HS-27A (cell line): Measurements from ENCODE around the gene TXNL4A.
"Not testable (repeated sequence)": the region's sequence is repeated elsewhere in the genome, so short reads cannot be mapped to it uniquely, and the experiment has no call there.

Source experiments
- DNase-seq: peaks from one replicate; pipeline ENCODE4 v3.0.0-alpha.2; 2012; ENCODE audit warnings: low read depth, missing footprints

The TXNL4A gene, protein sequence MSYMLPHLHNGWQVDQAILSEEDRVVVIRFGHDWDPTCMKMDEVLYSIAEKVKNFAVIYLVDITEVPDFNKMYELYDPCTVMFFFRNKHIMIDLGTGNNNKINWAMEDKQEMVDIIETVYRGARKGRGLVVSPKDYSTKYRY

DNA sequence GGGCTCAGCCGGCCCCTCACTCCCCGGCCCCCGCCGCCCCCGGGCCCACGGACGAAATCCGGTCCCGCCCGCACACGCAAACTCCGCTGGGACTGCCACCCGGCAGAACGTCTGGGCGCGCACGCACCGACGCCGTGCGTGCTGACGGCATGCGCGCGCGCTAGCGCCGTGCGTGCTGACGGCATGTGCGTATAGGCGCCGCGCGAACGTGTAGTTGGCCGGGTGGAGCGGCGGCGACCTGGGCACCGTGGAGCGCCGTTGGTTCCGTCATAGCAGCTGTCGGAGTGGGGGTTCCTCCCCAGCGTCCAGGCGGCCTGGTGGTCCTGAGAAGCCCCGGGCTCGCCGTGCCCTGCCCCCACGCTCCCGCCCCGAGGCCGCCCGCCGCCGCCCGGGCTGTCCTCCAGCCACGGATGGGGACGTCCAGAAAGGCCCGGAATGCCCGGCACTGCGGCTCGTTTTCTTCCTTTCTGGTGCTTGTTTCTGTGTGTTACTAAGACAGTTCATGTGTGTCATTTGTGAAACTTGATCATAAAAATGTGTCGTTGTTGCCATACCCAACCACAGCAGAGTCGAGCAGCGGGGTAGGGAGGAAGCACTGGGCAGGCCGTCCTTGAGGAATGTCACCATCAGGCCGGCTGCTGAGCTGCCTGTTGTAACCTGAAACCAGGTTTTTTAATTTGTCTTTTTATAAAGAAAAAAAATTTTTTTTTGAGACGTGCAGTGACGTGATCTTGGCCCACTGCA is at the start of gene TXNL4A:
TSS of gene TXNL4A (minus strand) at position 113 of the 744 bp plus-strand sequence. CDS start 171 bp downstream, outside the sequence.
- no peak for DNase-seq

DNA sequence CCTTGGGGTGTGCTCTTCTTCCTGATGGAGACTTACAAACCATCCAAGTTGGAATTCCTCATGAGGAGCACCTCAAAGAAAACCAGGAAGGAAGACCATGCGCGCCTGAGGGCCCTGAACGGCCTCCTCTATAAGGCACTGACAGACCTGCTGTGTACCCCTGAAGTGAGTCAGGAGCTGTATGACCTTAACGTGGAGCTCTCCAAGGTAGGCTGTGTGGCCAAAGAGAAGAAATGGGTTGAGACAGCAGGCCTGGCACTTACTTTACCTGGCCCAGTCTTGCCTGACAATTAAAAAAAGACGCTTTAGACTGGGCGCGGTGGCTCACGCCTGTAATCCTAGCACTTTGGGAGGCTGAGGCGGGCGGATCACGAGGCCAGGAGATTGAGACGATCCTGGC is 48.9 kb upstream of the TXNL4A start:
- DNase-seq = no peak

DNA sequence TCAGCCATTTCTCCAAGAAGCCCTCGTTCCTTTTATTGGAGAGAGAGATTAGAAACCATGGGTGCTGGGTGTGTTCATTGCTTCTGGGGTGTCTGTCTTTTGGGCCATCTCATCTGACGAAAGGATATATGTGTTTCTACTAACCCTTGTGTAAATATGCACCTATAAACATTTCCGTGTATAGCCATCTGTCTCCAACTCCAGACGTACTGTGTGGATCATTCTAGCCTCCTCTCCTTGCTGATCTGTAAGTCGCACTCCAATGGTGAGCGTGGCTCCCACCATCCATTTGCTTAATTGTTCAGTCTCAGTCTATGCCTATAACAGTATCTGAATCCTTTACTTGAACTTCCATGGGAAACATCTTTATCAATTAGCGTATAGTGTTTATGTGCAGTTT is 47.6 kb upstream of the TXNL4A start:
- no peak for DNase-seq

DNA sequence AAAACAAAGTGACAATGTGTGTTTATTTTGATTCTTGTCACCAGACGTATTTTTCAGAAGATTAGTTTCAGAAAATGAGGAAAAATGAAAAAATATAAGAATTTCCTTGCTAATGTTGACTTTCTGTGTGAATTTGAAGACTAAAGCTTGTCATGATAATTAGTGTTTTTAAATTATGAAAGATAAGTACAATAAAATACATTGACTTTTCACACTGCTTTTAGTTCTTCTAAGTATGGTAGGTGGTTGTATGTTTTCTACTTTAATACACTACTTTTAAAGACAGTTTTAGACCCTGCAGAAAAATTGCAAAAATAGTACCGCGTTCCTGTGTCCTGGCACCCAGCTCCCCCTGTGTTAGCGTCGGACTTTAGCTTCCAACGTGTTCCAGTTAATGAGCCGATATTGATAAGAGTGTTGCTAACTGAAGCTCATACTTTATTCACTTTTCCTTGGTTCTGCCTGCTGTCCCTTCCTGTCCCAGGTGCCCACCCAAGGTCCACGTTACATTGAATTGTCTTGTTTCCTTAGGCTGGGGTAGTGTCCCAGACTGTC is 46.6 kb upstream of the TXNL4A start:
- DNase-seq = no peak

DNA sequence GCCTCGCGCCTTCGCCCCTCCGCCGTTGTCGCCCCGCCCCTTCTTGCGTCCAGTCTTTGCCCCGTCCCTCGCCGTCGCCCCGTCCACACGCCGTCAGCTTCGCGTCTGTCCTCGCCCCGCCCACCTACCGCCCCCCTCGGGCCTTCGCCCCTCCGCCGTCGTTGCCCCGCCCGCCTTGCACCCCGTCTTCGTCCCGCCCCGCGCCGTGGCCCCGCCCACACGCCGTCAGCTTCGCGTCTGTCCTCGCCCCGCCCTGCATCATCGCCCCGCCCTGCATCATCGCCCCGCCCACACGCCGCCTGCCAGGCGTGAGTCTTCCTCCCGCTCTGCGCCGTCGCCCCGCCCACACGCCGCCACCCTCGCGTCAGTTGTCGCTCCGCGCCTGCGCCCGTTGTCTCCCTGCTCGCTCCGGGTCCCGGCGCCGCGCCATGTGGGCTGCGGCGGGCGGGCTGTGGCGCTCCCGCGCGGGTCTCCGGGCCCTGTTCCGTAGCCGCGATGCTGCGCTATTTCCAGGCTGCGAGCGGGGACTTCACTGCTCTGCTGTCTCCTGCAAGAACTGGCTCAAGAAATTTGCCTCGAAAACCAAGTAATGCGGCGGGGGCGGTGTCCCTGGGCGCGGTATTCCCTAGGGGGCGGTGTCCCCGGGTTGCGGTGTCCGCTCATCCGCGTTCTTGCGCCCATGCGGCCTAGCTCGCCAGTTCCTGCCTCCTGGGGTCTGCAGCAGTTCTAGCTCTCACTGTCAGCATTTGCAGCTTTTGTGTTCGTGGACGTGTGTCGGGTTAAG is 45.9 kb upstream of the TXNL4A start, which contains the start of gene RBFA:
TSS of gene RBFA (plus strand) at position 367 of the 784 bp plus-strand sequence. CDS start at position 429, 62 bp downstream.
- DNase-seq = peak; percentile 40

DNA sequence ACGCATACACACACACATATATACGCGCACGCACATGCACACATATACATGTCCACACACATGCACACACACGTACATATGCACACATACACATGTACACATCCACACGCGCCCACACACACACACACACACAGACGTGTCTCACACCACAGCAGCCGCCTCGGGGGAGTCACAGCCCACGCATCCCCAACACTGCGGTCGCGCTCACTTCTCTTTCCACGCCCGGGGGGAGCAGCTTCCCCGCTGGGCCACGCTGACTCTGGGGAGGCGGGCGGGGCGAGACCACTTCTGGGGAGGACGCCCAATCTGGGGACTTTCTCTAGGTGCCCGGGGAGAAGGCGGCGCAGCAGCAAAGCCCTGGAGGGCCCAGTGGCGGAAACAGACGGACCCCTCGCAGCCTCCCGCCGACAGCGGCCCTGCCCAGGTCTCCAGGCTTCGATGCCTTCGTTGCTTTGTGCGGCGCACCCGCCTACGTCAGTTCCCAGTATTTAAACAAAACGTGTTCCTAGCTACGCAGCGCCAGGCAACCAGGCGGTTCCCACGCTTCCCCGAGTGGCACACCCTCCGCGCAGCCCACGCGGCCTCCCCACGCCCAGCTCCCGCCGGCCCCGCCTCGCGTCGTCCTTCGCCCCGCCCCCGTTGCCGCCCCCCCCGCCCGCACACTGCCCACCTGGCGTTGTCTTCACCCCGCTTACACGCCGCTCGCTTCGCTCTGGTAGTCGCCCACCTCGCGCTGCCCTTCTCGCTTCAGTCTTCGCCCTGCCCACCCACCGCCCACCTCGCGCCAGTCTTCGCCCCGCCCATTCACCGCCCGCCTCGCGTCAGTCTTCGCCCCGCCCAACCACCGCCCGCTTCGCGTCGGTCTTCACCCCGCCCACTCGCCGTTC is 45.1 kb upstream of the TXNL4A start:
- DNase-seq = peak; percentile 65

DNA sequence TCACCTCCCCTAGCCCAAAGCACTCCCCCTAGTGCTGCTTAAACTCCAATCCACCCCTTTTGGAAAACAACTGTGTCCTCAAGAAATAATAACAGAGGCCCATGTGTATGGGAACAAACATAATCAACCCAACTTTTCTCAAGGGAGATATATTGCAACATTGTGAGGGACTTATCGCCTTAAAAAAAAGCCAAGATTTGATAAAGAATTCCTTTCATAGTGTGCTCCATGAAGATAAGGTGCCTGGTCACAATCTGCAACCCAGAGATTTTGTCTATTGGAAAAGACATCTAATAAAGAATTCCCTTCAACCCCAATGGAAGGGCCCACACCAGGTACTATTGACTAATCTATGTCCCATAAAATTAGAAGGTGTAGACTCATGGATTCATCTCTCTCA is 41.3 kb upstream of the TXNL4A start:
- no peak for DNase-seq

DNA sequence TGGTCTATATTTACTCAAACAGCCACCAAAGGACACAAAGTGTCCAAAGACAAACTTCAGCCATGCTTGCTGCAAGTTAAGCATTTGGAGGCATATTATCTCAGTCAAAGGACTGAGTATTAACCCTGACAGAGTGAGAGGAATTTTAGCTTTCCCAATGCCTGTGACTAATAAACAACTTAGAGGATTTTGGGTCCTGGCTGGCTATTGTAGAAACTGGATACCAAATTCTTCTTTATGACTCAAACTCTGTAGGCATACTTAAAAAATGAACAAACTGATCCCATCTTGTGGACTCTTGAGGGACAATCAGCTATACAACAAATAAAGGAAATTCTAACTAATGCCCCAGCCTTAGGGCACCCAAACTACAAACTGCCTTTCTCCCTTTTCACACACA is 39.4 kb upstream of the TXNL4A start:
- DNase-seq = not testable (repeated sequence)

DNA sequence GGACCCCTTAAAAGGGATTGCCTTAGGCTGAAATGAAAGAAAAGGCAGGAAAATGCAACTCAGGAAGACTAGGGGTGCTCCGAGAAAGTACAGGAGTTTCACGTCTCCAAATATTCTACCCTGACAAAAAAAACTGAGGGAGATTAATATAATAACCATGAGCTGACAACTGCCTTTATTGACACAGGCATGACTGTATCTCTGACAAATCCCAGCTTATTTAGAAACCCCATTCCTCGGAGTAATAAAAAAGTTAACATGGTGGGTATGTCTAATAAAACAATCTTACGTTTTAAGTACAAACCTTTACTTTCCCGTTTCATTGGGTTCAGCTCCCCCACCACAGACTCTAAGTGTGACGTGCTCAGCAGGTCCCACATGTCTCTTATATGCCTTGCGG is 38.0 kb upstream of the TXNL4A start:
- DNase-seq = no peak

DNA sequence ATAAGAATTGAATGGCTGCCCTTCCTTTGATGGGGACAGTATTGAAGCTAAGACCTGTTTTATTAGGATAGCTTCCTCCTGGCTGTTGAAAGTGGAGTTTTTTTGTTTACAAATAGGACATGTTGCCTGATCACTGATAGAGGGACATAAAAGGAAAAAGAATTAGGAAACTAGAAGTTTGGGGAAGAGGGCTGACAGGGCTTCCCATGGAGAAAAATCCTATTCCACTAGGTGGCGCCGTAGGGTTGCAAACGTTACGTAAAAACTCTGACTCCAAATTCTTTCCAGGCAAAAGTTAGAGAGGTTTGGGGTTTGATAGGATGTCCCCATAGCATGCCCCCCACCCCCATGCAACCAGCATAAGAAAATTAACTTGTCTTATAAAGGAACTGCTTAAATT is 34.8 kb upstream of the TXNL4A start:
- no peak for DNase-seq

DNA sequence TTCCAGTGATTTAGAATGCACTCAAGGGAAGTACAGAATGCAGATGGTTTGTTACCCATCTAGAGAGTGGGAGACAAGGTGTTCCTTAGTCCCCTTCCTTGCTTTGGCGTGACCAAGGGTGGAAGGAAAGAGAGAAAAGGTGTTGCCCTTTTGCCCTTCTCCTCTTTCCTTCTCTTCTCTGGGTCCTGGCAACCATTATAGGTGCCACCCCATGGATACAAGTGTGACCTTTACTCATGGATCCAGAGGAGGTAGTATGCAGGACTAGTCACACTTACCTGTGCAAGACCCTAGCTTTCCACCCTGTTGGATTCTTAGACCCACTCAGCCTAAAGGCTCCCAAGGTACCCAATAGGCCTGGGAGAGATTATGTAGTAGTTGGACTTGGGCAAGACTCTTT is 34.2 kb upstream of the TXNL4A start:
- DNase-seq = no peak

DNA sequence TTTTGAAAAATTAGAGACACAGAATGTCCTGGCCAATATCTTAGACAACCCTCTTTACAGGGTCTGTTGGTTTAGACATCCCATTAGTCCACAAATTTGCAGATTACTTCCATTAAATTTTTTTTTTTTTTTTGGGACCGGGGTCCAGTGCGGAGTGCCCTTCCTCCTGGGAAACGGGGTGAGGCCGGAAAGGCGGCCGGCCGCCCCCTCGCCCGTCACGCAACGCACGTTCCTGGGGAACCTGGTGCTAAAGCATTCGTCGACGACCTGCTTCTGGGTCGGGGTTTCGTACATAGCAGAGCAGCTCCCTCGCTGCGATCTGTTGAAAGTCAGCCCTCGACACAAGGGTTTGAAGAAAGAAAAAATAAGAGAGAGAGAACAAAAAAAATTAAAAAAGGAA is 24.4 kb upstream of the TXNL4A start:
- no peak for DNase-seq

DNA sequence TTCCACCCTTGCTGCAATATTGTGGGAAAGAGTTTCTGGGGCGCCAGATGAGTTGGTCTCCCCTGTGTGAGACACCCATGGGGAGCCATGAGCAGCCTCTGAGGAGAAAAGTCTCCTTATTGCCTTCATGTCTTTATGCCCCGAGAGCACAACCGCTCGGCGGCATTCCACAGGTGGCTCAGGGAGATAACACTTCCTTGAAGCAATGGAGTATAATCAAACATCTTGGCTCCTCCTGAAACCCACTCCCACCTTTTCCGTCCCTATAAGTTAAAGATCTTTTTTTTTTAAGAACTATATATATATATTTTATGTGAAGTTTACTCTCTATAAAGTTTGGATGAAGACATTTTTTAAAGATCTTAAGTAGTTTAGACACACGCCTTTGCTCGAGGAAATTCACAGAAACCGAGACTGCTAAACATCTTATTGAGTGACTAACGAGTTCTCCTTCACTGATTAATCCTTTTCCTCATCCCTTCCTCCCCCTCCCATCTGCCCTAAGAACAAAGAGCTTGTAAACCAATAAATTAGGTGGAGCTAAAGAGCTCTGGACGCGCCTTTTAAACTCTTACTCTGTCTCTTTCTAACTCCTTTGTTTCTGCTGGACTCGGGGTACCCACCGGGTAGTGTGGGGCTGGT is 23.3 kb upstream of the TXNL4A start:
- not testable (repeated sequence) for DNase-seq

DNA sequence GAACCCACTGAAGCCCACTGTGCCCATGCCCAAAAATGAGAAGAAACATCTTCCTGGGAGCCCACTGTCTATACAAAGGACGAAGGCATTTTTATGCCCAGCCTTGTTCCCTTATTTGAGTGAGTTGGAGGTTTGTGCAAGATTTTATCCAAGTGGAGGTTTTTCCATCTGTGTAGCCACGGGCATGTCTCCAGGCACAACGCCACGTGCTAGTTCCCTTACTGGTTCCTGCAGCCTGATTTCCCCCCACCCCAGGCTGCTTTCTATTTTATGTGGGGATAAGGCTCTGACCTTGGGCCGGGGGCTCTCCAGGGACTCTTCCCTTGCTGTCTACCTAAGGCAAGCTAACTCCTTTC is 22.2 kb upstream of the TXNL4A start:
- no peak for DNase-seq

DNA sequence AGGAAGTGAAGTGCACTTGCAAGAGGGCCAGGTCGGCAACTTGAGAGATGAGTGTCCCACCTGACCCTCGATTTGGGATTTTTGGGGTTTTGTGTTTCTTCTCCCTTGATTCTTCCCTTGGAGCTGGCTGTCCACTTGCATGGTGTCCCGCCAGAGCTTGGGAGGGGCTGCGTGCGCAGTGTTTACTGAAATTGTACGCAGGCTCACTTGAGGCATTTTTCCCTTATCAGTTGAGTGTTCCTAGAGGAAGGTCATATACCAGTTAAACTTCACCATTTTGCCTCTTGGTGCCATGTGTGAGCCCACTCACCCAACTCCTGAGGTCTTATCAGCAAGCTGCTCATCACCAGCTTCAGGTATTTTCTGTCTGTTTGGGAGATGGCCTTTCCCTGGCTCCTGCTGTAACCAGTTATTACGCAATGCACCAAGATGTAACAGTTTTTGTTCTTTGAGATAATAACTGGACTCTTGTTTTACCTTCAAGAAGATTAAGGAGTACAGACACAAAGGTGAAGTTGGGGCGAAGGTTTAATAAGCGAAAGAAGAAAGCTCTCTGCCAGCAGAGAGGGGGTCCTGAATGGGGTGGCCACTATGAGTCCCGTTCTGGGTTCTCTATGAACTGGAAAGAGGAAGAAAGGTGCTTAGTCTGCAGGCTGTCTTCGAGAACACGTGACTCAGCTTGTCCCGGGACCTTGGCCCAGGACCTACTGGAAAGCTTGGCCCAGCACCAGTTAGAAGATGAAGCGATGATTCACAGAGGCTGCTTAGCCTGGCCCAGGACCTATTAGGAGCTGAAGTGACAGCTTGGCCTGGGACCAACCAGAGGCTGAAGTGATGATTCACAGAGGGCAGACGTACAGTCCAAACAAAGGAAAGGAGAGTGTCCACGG is 21.5 kb upstream of the TXNL4A start:
- no peak for DNase-seq

DNA sequence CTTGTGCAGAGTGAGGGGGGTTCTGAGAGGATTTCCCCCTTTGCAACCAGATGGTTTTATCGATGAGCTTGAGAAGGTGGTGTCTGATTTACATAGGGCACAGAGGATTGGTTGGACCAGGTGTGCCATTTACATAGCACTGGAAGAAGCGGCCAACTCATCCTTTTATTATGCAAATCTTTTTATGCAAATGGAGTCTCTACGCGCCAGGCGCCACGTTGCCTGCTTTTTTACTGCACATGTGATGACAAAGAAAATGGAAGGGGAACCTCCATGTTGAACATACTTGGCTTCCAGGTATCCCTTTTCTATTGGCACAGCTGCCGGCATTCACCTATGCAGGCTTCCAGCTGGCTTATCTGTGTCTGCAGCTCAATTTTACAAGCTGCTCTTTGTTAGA is 18.4 kb upstream of the TXNL4A start:
- DNase-seq = no peak

DNA sequence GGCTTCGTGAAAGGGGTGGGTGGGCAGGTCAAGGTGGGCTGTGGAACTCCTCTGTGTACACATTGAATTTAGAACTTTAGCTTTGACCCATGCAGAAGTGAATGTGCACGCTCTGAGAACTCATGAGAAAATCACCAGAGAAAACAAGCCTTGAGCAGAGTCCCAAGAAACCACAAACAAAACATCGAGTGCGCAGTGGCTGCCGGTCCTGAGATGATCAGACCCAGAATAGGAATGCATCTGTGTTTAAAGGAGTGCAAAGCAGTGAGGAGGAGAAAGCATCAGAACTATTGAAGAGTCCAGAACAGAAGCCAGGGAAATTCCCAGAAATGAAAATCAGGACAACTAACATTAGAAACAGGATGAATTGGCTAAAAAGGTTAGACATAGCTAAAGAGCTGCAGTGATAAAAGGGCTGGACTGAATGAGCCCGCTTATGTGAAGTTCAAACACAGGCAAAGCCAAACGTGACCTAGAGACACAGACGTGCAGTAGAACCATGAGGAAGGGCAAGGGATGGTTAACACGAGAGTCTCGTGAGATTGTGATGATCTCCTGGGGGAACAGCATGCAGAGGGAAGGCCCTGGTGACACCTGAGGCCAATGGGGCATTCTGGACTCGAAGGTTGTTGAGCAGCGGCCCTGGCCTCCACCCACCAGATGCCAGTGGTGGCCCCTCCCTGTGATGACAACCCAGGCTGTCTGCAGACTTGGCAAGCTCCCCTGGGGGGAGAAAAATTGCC is 16.4 kb upstream of the TXNL4A start:
- DNase-seq = no peak

DNA sequence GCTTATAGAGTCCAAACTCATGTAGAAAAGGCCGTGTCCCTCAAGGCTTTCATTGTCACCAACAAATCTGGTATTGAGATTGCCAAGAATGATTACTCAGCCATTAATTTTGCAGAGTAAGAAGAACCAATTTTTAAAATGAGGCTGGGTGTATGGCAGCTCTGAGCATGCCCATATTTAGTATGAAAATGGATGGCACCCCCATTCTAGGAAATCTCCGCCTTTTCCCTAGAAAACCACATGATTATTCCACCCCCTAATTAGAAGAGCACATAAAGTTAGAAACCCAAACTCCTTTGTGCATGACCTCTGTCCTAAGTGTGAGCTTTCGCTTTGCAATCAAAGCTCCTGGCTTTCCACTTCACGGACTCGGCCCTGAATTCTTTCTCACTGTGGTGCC is 14.1 kb upstream of the TXNL4A start:
- DNase-seq = no peak

DNA sequence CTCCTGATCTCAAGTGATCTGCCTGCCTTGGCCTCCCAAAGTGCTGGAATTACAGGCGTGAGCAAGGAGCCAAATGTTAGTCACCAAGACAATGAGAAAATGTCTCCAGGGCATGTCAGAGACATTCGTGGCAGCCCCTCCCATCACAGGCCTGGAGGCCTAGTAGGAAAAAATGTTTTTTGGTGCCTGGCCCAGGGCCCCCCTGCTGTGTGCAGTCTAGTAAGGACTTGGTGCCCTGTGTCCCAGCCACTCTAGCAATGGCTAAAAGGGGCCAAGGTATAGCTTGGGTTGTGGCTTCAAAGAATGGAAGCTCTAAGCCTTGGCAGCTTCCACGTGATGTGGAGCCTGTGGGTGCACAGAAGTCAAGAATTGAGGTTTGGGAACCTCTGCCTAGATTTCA is 12.5 kb upstream of the TXNL4A start:
- DNase-seq = no peak

DNA sequence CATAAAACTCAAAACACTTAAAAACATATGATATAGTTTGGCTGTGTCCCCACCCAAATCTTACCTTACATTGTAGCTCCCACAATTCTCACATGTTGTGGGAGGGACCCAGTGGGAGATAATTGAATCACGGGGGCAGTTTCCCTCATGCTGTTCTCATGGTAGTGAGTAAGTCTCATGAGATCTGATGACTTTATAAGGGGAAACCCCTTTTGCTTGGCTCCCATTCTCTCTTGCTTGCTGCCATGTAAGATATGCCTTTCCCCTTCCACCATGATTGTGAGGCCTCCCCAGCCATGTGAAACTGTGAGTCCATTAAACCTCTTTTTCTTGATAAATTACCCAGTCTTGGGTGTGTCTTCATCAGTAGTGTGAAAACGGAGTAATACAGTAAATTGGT is 11.3 kb upstream of the TXNL4A start:
- DNase-seq = not testable (repeated sequence)
